IPS-18a (cell line): ENCODE results near the gene TBC1D22A.

Experiments
- H3K27ac ChIP-seq: one replicate; pipeline ENCODE4 v1.5.1; 2013; ENCODE audit warnings: low read length
- H3K27me3 ChIP-seq: one replicate; pipeline ENCODE4 v1.6.1; 2013; ENCODE audit warnings: mild to moderate bottlenecking, low read length; ENCODE audit not compliant: control insufficient read depth, insufficient read depth
- H3K36me3 ChIP-seq: one replicate; pipeline ENCODE4 v1.6.1; 2013; ENCODE audit warnings: low read depth, low read length; ENCODE audit not compliant: control insufficient read depth
- H3K4me1 ChIP-seq: one replicate; pipeline ENCODE4 v1.6.1; 2013; ENCODE audit warnings: low read depth, low read length; ENCODE audit not compliant: control insufficient read depth
- H3K4me3 ChIP-seq: one replicate; pipeline ENCODE4 v1.5.1; 2013; ENCODE audit warnings: low read length
- H3K9ac ChIP-seq: one replicate; pipeline ENCODE4 v1.6.1; 2013; ENCODE audit warnings: mild to moderate bottlenecking, low read length, moderate library complexity
- H3K9me3 ChIP-seq: one replicate; pipeline ENCODE4 v1.6.1; 2013; ENCODE audit warnings: low read depth, low read length; ENCODE audit not compliant: control insufficient read depth

The TBC1D22A gene

DNA sequence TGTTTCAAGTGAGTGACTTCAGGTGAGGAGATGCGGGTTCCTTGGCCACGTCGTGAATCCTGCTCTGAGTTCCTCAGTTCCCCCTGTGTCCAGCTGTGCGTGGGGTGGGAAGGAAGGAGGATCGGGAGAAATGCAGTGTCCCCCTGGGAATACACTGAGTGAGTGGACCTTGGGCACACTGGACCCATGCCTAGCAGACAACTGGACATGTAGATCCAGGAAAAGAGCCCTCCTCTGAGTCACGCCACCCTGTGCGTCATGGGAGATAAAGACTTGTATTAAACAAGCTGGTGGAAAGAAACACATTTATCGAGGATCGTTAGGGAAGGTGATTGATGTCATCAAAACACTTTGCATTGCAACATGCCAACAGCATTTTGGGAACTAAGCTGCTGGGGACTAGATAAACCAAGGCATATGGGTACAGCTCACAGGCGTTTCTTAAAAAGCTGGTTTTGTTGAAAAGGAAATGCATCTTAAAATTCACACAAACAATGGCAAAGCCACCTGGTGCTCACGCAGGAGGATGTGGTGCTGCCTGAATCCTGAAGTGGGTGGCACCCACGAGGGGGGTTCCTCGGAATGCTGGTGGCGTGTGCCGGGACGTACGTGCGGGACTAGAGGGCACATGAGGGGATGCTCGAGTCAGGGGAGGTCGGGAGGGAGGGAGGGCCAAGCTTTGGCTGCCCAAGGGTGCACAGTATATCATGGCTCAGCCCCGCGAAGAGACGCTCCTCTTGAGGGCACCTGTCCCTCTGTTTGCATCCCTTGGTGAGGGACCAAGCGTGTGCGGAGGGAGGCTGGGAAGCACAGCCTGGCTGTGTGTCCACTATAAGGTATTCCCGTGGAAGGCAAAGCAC lies 303.5 kb downstream of the TBC1D22A start:
- Histone ChIP-seq H3K9ac (no peak overlapping the region), H3K4me3 (no peak overlapping the region), H3K36me3 (no peaks in the 10 kb centered on the region), H3K27me3 (no peaks in the 10 kb centered on the region), H3K9me3 (no peaks in the 10 kb centered on the region), H3K4me1 (peaks cover 3% of the 10 kb centered on the region), H3K27ac (no peak overlapping the region)

- Histone ChIP-seq H3K27ac (no peak overlapping the region), H3K9ac (no peak overlapping the region), H3K36me3 (no peaks in the 10 kb centered on the region), H3K27me3 (no peaks in the 10 kb centered on the region), H3K4me1 (peaks cover 3% of the 10 kb centered on the region), H3K9me3 (no peaks in the 10 kb centered on the region), H3K4me3 (no peak overlapping the region)
These were observed 304.1 kb downstream of the TBC1D22A start for GRCh38 chr22:47066616-47066905.

- no peaks in the 10 kb centered on the region for H3K9me3 ChIP-seq
- H3K36me3 ChIP-seq: no peaks in the 10 kb centered on the region
- no peak overlapping the region for H3K27ac ChIP-seq
- no peak overlapping the region for H3K9ac ChIP-seq
- H3K4me1 ChIP-seq: peaks cover 3% of the 10 kb centered on the region
- H3K27me3 ChIP-seq: no peaks in the 10 kb centered on the region
- no peak overlapping the region for H3K4me3 ChIP-seq
These were observed 305.0 kb downstream of the TBC1D22A start for GRCh38 chr22:47067321-47067890.

DNA sequence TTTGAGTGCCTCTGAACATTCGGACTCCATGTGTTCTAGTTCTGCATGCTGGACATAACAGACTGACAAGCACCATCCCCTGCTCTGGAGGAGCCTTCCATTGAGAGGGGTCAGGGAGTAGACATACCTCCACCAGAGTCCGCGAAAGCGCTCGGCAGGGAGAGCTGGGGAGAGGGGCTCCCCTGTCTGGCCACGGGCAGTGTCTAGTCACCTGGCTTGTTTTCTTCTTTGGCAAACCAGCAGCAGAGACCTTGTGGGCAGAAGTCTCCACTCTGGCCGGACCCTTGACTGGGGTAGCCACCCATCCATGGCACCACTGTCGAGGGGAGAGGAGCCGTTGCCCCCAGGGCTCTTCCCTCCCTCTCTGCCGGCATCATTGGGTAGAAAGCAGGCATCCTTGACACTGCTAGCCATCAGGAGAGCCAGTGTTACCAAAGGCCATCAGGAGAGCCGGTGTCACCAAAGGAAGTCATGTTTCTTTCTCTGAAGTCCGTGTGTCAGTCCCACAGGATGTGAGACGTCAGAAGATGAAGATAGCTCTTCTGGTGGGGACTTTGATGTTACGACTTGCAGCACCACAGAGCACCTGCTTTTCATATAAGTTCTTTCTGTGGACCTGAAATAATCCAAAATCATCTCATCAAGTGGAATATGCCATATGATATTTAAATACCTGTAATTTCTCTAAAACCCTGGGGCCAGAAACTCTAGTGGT lies 305.6 kb downstream of the TBC1D22A start:
- Histone ChIP-seq H3K27ac (no peak overlapping the region), H3K4me1 (peaks cover 3% of the 10 kb centered on the region), H3K4me3 (no peak overlapping the region), H3K36me3 (no peaks in the 10 kb centered on the region), H3K9me3 (no peaks in the 10 kb centered on the region), H3K27me3 (no peaks in the 10 kb centered on the region), H3K9ac (no peak overlapping the region)

DNA sequence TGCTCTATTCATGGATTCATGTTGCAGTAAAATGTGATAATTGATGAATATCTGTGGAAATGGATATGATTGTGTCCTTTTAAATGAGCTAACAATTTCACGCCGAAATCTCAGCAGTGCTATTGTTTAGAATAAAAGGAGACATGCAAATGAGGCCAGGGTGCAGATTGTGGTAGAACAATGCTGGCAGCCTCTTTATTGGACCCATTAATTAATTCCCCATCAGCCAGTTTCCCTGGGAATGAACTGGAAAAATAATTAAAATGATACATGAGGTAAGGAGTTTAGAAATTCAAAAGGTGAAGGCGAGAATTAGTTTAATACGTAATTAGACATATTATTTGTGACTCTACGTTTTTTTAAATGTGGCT lies 306.2 kb downstream of the TBC1D22A start:
- Histone ChIP-seq H3K36me3 (no peaks in the 10 kb centered on the region), H3K9ac (no peak overlapping the region), H3K27me3 (no peaks in the 10 kb centered on the region), H3K4me1 (peaks cover 3% of the 10 kb centered on the region), H3K4me3 (no peak overlapping the region), H3K9me3 (no peaks in the 10 kb centered on the region), H3K27ac (no peak overlapping the region)

DNA sequence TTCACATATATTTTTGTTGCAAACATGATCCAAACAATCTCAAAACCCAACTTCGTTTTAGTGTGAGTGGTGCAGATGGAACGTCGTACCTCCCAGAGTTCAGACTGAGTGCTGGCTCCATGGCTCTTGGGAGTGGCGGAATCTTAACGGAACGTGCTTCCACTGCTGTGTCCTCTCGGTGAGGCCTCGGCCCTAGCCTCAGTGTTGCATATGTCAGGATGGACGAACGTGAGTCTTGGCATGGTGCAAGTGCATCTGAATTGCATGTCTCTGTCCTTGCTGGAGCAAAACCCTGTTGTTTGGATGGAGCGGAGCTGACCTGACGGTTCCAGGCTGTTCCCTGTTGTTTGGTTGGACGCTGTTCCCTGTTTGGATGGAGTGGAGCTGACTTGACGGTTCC lies 306.8 kb downstream of the TBC1D22A start:
- peaks cover 3% of the 10 kb centered on the region for H3K4me1 ChIP-seq

GRCh38 chr22:47071078-47071806 lies 308.8 kb downstream of the TBC1D22A start:
- Histone ChIP-seq H3K27me3 (no peaks in the 10 kb centered on the region), H3K4me1 (peaks cover 3% of the 10 kb centered on the region), H3K9ac (no peak overlapping the region), H3K4me3 (no peak overlapping the region), H3K9me3 (no peaks in the 10 kb centered on the region), H3K36me3 (no peaks in the 10 kb centered on the region), H3K27ac (no peak overlapping the region)

More for the DNA sequence above, 306.8 kb downstream of the TBC1D22A start:
- H3K27ac ChIP-seq: no peak overlapping the region
- H3K27me3 ChIP-seq: no peaks in the 10 kb centered on the region
- H3K4me3 ChIP-seq: no peak overlapping the region
- H3K9me3 ChIP-seq: no peaks in the 10 kb centered on the region
- no peaks in the 10 kb centered on the region for H3K36me3 ChIP-seq
- no peak overlapping the region for H3K9ac ChIP-seq

DNA sequence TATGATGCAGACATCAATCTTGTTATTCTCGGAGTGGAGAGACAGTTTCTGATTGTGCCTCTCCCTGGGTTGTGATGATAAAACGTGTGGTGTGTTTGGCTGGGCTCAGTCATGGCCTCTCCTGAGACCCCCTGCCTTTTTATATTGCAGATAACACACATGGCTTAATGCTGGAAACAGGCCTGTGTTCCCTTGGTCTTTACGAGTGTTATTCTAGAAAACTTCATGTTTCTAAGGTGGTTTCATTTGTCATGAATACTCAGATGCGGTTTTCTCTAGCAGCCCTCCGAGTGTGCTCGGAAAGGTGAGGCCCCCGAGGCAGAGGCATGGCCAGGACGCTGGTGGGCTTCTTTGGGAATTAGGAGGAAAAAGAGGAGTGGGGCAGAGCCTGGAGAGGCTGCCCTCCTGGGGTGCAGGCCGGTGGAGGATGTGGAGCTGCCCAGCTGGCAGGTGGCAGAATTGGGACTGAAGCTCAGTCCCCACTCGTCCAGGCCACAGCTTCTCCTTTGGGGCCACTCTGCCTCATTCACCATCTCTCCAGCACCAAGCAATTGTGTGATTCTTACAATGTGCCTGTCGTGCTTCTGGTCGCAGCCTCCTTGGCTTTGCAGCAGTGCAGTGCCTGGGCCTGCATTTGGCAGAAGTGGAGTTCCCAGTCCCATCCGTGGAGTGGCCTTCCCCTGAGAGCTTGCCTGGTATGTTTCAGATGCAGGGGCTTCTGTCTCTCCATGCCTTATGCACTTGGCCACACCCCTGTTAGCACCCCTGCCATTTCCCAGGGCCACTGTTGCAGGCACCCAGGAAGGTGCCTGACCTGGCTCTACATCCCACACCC lies 309.6 kb downstream of the TBC1D22A start:
- no peak overlapping the region for H3K4me3 ChIP-seq
- no peaks in the 10 kb centered on the region for H3K27me3 ChIP-seq
- H3K4me1 ChIP-seq: peaks cover 3% of the 10 kb centered on the region
- no peak overlapping the region for H3K27ac ChIP-seq
- no peaks in the 10 kb centered on the region for H3K36me3 ChIP-seq
- H3K9ac ChIP-seq: no peak overlapping the region
- no peaks in the 10 kb centered on the region for H3K9me3 ChIP-seq

DNA sequence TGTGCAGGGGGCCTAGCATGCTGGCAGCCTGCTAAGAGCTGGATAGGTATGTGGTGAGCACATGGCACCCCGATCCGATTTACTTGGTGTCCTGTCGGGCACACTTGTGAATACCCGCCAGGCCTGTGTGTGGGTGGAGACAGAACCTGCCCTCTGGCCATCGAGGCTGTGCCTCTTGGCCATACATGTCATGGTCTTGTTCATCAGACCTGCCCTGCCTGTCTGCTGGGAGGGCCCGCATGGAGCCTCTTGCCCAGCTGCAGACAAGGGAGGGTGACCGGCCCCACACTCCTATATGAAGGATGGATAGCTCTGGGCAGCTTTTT lies 310.2 kb downstream of the TBC1D22A start:
- H3K4me3 ChIP-seq: no peak overlapping the region
- no peak overlapping the region for H3K9ac ChIP-seq
- H3K27ac ChIP-seq: no peak overlapping the region
- H3K36me3 ChIP-seq: no peaks in the 10 kb centered on the region
- H3K9me3 ChIP-seq: no peaks in the 10 kb centered on the region
- no peaks in the 10 kb centered on the region for H3K4me1 ChIP-seq
- no peaks in the 10 kb centered on the region for H3K27me3 ChIP-seq

DNA sequence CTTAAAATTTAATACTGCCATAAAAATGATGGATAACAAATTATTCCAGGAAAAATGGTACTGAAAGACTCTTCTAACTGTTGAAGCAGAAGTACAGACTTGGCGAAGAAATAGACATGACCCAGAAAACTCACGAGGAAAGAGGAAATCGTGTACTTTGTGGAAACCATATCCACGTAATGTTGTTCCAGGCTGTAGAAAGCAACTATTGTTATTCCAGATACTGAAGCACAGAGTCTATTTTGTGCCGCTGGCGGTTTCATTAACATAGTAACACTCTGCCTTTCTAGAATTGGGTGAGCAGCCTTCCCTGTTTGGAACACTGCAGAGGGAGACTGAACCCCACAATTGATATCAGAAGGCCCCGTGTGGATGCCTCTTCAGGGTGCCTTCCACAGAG lies 310.6 kb downstream of the TBC1D22A start:
- no peak overlapping the region for H3K4me3 ChIP-seq
- no peaks in the 10 kb centered on the region for H3K9me3 ChIP-seq
- H3K9ac ChIP-seq: no peak overlapping the region
- no peaks in the 10 kb centered on the region for H3K36me3 ChIP-seq
- H3K27me3 ChIP-seq: no peaks in the 10 kb centered on the region
- no peaks in the 10 kb centered on the region for H3K4me1 ChIP-seq
- H3K27ac ChIP-seq: no peak overlapping the region

- Histone ChIP-seq H3K9me3 (no peaks in the 10 kb centered on the region), H3K4me3 (no peak overlapping the region), H3K9ac (no peak overlapping the region), H3K27me3 (no peaks in the 10 kb centered on the region), H3K36me3 (no peaks in the 10 kb centered on the region), H3K27ac (no peak overlapping the region), H3K4me1 (no peaks in the 10 kb centered on the region)
These were observed 311.7 kb downstream of the TBC1D22A start for GRCh38 chr22:47074105-47074504.
